Prostate gland (tissue), 2 donors: ENCODE data around the gene LCN10.

Experiments used
- CTCF ChIP-seq, 4 experiments: fragments of 200-600 bp in 2 of 4; fragments of 450-650 bp in 2 of 4; sonication (generic) in 2 of 4; IDR thresholded peaks; 1 replicate in 3 of 4; 2 replicates in 1 of 4; pipeline ENCODE4 v1.5.1; 2016 to 2019; ENCODE audit warnings: antibody characterized with exemption in 4 of 4, mild to moderate bottlenecking in 2 of 4, moderate library complexity in 2 of 4
- POLR2A ChIP-seq: fragments of 450-650 bp; IDR thresholded peaks from one replicate; pipeline ENCODE4 v1.6.1; 2016; ENCODE audit warnings: antibody characterized with exemption, mild to moderate bottlenecking

GRCh38 chr9:136784997-136785361, 42.2 kb upstream of the LCN10 start:
- TF ChIP-seq CTCF (IDR thresholded peaks at IDR 0.05) (no peak), POLR2A (no peak)
